ENCODE data around the gene PCARE.

GRCh38 chr2:29066271-29066860 lies 8.0 kb downstream of the PCARE start:
- TF ChIP-seq CTCF (conservative IDR thresholded peaks at IDR 0.05 in 1 of 2, IDR thresholded peaks at IDR 0.05 in 1 of 2; ENCODE audit: low read depth in 1 of 2, low read length in 2 of 2) (no peak), EZH2 (IDR thresholded peaks at IDR 0.05; ENCODE audit: low read length, missing control alignments) (no peak)

All from fibroblast of lung (primary cell).